Ovary (tissue), 9 donors: ENCODE results near the gene CDH20. TPM values are rescaled to one million over a fixed set of nuclear protein-coding genes. Genes with fewer than 3 reads are reported as not detected.
"Not testable (repeated sequence)": the region's sequence is repeated elsewhere in the genome, so short reads cannot be mapped to it uniquely, and the experiment has no call there.

Source experiments
- DNase-seq, 5 donors: peaks; one replicate each; pipeline ENCODE4 v3.0.0-alpha.2; 2019 to 2020
- H3K27ac ChIP-seq, 2 donors: fragments of 200-600 bp; one replicate each; pipeline versions ENCODE4 v1.5.1 to v1.8.0; 2019 to 2022
- H3K27me3 ChIP-seq: fragments of 200-600 bp; one replicate; pipeline ENCODE4 v1.8.0; 2022
- H3K36me3 ChIP-seq: fragments of 200-600 bp; sonication (generic); one replicate; pipeline ENCODE4 v1.5.1; 2019
- H3K4me1 ChIP-seq: one replicate; pipeline ENCODE4 v1.8.1; 2013; ENCODE audit warnings: mild to moderate bottlenecking, moderate library complexity; ENCODE audit not compliant: insufficient read depth
- H3K4me3 ChIP-seq: fragments of 200-600 bp; sonication (generic); one replicate; pipeline ENCODE4 v1.5.1; 2017
- H3K9me3 ChIP-seq, 2 donors: fragments of 200-600 bp in 1 of 2; sonication (generic) in 1 of 2; one replicate each; pipeline versions ENCODE4 v1.5.1 to v1.8.1; 2013 to 2019; ENCODE audit warnings: mild to moderate bottlenecking in 1 of 2, moderate library complexity in 1 of 2
- EP300 ChIP-seq: sonication (generic); formaldehyde crosslinking; IDR thresholded peaks from one replicate; pipeline ENCODE4 v1.6.1; 2017; ENCODE audit warnings: antibody characterized with exemption
- POLR2A ChIP-seq: fragments of 450-650 bp; IDR thresholded peaks from one replicate; pipeline ENCODE4 v1.6.1; 2017; ENCODE audit warnings: antibody characterized with exemption, mild to moderate bottlenecking, moderate library complexity
- WGBS, 3 donors: extraction: QIAGEN DNeasy Blood & Tissue Kit in 1 of 3; methylation state at CpG; one replicate each; pipeline versions ENCODE4 v1.1.5 to v1.1.7; 2013 to 2017; 5-methylcytosine and 5-hydroxymethylcytosine counted together
- intact Hi-C, 4 donors: fragments of 100-400 bp; cut with DNase I; formaldehyde crosslinking; loops; one replicate each; pipeline versions ENCODE4 v1.11.0 to v1.15.1; 2022 to 2023
- polyA plus RNA-seq, 2 donors: library from polyadenylated mRNA; stranded (reverse); fragments of 200-250 nt in 1 of 2; fragments of 350-450 nt in 1 of 2; fragmentation: Illumina TruSeq in 1 of 2; extraction: RNeasy Lipid Tissue Mini Kit (QIAGEN cat#74804) in 1 of 2; gene quantifications; one replicate each; pipeline ENCODE4 v1.2.3, GENCODE V29; 2013 to 2014
- total RNA-seq, 7 donors: library from RNA; depleted of rRNA in 2 of 7; stranded (reverse); fragments of >200 nt in 2 of 7; fragmentation: NEBNext Ultra II Directional in 3 of 7; extraction: Animal tissue kit (Norgen Biotek cat#: 25700) in 3 of 7; gene quantifications; one replicate each; pipeline versions ENCODE4 v1.1.0 to v1.2.4, GENCODE V29; 2016 to 2023
- TF ChIP-seq, protein P1 (sequence below), 3 donors: fragments of 450-650 bp in 2 of 3; fragments of 200-600 bp in 1 of 3; IDR thresholded peaks; one replicate each; pipeline versions ENCODE4 v1.5.1 to v1.8.0; 2016 to 2022; ENCODE audit warnings: antibody characterized with exemption in 3 of 3, mild to moderate bottlenecking in 1 of 3
- donor health status: DM: no; HTN: no; CAD: no; lungs with moderate emphysema.
- donor health status: DM: no; HTN: no; CAD: no.
- donor health status: Bipolar disorder and iron deficiency.
- donor health status: DM: yes; HTN: yes; CAD: no.
- donor health status: DM: no; HTN: no; CAD: no.
- donor health status: DM: yes; HTN: yes; CAD: no.

Gene CDH20
- total and polyA plus RNA-seq, 9 donors: under 0.01 to 0.07 (median 0.04) TPM; not detected in 5

DNA sequence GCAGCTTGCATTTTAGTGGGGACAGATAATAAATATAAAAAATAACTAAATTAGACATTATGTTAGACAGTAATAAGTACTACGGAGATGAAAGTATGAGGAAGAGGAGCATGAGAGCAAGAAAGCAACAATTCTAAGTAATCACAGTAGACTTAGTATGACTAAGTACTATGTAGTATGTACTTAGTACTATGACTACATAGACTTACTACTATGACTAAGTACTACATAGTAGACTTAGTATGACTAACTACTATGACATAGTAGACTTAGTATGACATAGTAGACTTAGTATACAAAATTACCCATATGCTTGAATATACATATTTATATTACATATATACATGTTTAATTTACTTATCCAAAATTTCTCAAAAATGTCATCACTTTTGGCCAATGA is 29.3 kb downstream of the CDH20 start:
- Histone ChIP-seq H3K4me3 (no peak overlapping the region), H3K9me3 (no peaks in the 10 kb centered on the region), H3K27ac (no peak overlapping the region), H3K4me1 (no peaks in the 10 kb centered on the region), H3K27me3 (no peaks in the 10 kb centered on the region), H3K36me3 (no peaks in the 10 kb centered on the region)
- 91 to 98% (median 96%) methylated on average over 1 of the region's 1 CpG for WGBS, 3 donors
- DNase-seq: no peak
- TF ChIP-seq, protein P1, sequence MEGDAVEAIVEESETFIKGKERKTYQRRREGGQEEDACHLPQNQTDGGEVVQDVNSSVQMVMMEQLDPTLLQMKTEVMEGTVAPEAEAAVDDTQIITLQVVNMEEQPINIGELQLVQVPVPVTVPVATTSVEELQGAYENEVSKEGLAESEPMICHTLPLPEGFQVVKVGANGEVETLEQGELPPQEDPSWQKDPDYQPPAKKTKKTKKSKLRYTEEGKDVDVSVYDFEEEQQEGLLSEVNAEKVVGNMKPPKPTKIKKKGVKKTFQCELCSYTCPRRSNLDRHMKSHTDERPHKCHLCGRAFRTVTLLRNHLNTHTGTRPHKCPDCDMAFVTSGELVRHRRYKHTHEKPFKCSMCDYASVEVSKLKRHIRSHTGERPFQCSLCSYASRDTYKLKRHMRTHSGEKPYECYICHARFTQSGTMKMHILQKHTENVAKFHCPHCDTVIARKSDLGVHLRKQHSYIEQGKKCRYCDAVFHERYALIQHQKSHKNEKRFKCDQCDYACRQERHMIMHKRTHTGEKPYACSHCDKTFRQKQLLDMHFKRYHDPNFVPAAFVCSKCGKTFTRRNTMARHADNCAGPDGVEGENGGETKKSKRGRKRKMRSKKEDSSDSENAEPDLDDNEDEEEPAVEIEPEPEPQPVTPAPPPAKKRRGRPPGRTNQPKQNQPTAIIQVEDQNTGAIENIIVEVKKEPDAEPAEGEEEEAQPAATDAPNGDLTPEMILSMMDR (IDR thresholded peaks at IDR 0.05): no peak
- TF ChIP-seq EP300: no peak
- TF ChIP-seq POLR2A: no peak
- intact Hi-C loops: no loop called here

DNA sequence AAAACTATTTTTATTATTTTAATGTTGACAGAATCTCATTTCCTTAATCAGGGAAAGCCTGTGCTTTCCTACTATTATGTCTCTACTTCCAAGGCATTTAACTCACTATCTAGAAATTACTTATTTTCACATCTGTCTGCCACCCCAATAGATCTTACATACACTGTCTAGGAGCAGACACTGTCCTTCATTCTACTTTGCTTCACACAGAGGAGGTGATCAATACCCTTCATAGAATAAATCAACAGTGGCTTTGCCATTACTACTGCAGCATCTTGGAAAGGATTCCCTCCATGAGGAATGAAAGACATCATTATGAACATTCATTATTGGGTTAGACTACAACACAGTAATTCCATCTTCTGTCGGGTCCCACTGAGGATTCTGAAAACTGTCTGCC is 31.7 kb downstream of the CDH20 start:
- intact Hi-C loops: no loop called here
- no peaks in the 10 kb centered on the region for H3K4me1 ChIP-seq
- no peaks in the 10 kb centered on the region for H3K27me3 ChIP-seq
- no peak overlapping the region for H3K27ac ChIP-seq
- H3K9me3 ChIP-seq: no peaks in the 10 kb centered on the region
- TF ChIP-seq, protein P1 (IDR thresholded peaks at IDR 0.05): no peak
- no peak for TF ChIP-seq EP300
- TF ChIP-seq POLR2A: no peak
- 88 to 92% (median 92%) methylated on average over 1 of the region's 1 CpG for WGBS, 3 donors
- no peaks in the 10 kb centered on the region for H3K36me3 ChIP-seq
- H3K4me3 ChIP-seq: no peak overlapping the region
- no peak for DNase-seq

DNA sequence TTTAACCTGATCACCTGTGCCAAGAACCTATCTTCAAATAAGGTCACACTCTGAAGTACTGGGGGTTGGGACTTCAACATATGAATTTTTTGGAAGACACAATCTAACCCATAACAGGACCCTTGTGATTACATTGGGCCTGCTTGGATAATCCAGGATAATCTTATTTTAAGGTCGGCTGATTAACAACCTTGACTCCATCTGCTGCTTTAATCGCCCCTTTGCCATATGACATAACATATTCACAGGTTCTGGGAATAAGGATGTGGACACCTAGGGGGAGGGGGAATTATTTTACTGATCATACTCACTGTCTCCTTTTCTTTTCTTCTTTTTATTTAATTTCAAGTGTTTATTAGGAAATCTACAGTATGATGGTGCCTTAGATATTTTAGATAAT is 34.8 kb downstream of the CDH20 start:
- no peak overlapping the region for H3K4me3 ChIP-seq
- intact Hi-C loops: no loop called here
- no peaks in the 10 kb centered on the region for H3K27me3 ChIP-seq
- no peak for DNase-seq
- H3K36me3 ChIP-seq: no peaks in the 10 kb centered on the region
- no peak for TF ChIP-seq EP300
- TF ChIP-seq, protein P1 (IDR thresholded peaks at IDR 0.05): no peak
- TF ChIP-seq POLR2A: no peak
- no peak overlapping the region for H3K27ac ChIP-seq
- no peaks in the 10 kb centered on the region for H3K9me3 ChIP-seq
- H3K4me1 ChIP-seq: no peaks in the 10 kb centered on the region
- WGBS, 3 donors: 84 to 94% (median 88%) methylated on average over 2 of the region's 2 CpGs

DNA sequence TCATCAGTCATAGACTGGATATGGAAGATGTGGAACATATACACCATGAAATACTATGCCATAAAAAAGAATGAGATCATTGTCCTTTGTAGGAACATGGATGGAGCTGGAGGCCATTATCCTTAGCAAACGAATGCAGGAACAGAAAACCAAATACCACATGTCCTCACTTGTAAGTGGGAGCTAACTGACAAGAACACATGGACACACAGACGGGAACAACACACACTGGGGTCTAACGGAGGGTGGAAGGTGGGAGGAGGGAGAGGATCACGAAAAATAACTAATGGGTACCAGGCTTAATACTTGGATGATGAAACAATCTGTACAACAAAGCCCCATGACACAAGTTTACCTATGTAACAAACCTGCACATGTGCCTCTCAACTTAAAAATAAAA is 36.4 kb downstream of the CDH20 start:
- WGBS, 3 donors: 66 to 76% (median 70%) methylated on average over 4 of the region's 4 CpGs
- H3K27ac ChIP-seq, intact Hi-C loops, H3K4me3 ChIP-seq, H3K36me3 ChIP-seq, H3K9me3 ChIP-seq, DNase-seq, H3K4me1 ChIP-seq, H3K27me3 ChIP-seq: not testable (repeated sequence)

DNA sequence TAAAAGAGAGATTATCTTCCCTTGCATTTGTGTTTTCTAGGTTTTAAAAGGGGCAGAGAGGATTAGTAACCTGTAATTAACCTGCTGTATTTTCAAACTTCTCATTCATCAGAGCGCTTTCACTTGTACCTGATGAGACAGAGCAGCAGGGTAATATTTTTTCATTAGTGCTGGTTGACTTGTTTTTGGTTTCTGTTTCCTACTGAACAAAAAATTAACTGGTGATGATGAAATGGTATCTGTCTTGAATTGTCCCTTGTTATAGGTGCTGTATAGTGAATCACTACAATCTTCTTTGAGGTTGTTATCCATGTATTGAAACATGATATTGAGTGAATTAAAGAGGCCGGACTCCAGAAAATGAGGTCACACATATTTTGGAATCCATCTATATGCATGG is 37.9 kb downstream of the CDH20 start:
- no peak overlapping the region for H3K4me3 ChIP-seq
- no peaks in the 10 kb centered on the region for H3K9me3 ChIP-seq
- intact Hi-C loops: no loop called here
- no peak for DNase-seq
- no peak overlapping the region for H3K27ac ChIP-seq
- no peaks in the 10 kb centered on the region for H3K4me1 ChIP-seq
- TF ChIP-seq, protein P1 (IDR thresholded peaks at IDR 0.05): no peak
- no peak for TF ChIP-seq EP300
- TF ChIP-seq POLR2A: no peak
- 96% methylated on average over 2 of the region's 2 CpGs for WGBS, 3 donors
- no peaks in the 10 kb centered on the region for H3K27me3 ChIP-seq
- no peaks in the 10 kb centered on the region for H3K36me3 ChIP-seq
